ENCODE results near the gene YIPF2. TPM values are rescaled to one million over a fixed set of nuclear protein-coding genes. Genes with fewer than 3 reads are reported as not detected.
A peak's percentile ranks its signal among the peaks of the same experiment; 100 is the strongest.
"Not testable (repeated sequence)": the region's sequence is repeated elsewhere in the genome, so short reads cannot be mapped to it uniquely, and the experiment has no call there.

The YIPF2 gene
- total and polyA plus RNA-seq, 8 donors = 41.4 to 67.9 (median 49.9) TPM

GRCh38 chr19:10952809-10953208 lies 24.4 kb upstream of the YIPF2 start:
- no peak for TF ChIP-seq CTCF (IDR thresholded peaks at IDR 0.05)
- Histone ChIP-seq H3K27ac (peak overlapping the region in 2 of 4 donors; percentile 5 to 54), H3K27me3 (no peaks in the 10 kb centered on the region), H3K4me1 (peaks cover 0 to 15% (median 0%) of the 10 kb centered on the region in 3 donors), H3K9me3 (no peaks in the 10 kb centered on the region), H3K36me3 (no peaks in the 10 kb centered on the region), H3K4me3 (no peak overlapping the region)
- peak in 1 of 6 donors; percentile 55 for DNase-seq
- intact Hi-C loops (cut with DNase I) = no loop called here
- WGBS, 2 donors = 59 to 63% methylated on average over 6 of the region's 6 CpGs
- ATAC-seq = peak in 3 of 4 donors; percentile 41 to 86 (median 64)
- no peak for FAIRE-seq

DNA sequence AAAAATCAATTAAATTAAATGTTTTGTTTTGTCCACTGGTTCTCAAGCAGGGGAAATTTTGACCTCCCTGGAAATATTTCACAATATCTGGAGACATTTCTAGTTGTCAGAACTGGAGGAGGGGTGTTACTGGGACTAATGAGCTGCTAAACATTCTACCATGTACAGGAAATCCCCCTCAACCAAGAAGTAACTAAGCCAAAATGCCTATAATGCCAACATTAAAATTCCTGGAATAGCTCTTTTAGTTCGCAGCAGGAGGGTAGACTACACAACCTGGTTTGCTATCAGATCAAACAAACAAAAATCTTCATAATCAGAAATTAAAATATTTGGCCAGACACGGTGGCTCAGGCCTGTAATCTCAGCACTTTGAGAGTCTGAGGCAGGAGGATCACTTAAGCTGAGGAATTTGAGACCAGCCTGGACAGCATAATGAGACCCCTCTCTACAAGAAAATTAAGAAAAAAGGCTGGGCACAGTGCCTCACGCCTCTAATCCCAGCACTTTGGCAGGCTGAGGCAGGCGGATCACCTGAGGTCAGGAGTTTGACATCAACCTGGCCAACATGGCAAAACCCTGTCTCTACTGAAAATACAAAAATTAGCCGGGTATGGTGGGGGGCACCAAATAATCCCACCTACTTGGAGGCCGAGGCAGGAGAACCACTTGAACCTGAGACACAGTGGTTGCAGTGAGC lies 18.7 kb upstream of the YIPF2 start:
- no peaks in the 10 kb centered on the region for H3K27me3 ChIP-seq
- H3K4me1 ChIP-seq = peaks cover 0 to 21% (median 6%) of the 10 kb centered on the region in 3 donors
- intact Hi-C loops (cut with DNase I) = no loop called here
- no peak for TF ChIP-seq CTCF (IDR thresholded peaks at IDR 0.05)
- FAIRE-seq (no peak), DNase-seq (no peak), ATAC-seq (peak; percentile 42 to 72 (median 60))
- no peak overlapping the region for H3K4me3 ChIP-seq
- 39 to 45% methylated on average over 6 of the region's 6 CpGs for WGBS, 2 donors
- no peaks in the 10 kb centered on the region for H3K9me3 ChIP-seq
- peak overlapping the region; percentile 49 to 77 (median 63) for H3K27ac ChIP-seq
- H3K36me3 ChIP-seq = no peaks in the 10 kb centered on the region

DNA sequence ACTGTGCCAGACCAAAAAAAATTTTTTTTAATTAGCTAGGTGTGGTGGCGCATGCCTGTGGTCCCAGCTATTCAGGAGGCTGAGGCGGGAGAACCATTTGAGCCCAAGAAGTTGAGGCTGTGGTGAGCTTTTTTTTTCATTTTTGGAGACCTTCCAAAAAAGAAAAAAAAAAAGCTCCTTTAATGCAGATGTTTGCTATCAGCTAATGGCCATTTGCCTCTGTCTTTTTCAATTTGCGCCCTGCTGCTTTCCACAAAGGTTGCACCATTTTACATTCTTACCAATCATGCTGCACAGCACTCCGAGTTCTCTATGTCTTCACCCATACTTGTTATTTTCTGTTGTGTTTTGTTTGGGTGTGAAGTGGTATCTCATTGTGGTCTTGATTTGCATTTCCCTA lies 16.8 kb upstream of the YIPF2 start:
- no peak overlapping the region for H3K27ac ChIP-seq
- H3K4me1 ChIP-seq = peaks cover 2 to 28% (median 9%) of the 10 kb centered on the region in 3 donors
- intact Hi-C loops (cut with DNase I) = no loop called here
- WGBS, 2 donors = 93 to 96% methylated on average over 4 of the region's 4 CpGs
- FAIRE-seq (no peak), ATAC-seq (no peak), DNase-seq (no peak)
- no peaks in the 10 kb centered on the region for H3K27me3 ChIP-seq
- no peak overlapping the region for H3K4me3 ChIP-seq
- no peak for TF ChIP-seq CTCF (IDR thresholded peaks at IDR 0.05)
- no peaks in the 10 kb centered on the region for H3K9me3 ChIP-seq
- H3K36me3 ChIP-seq = no peaks in the 10 kb centered on the region

DNA sequence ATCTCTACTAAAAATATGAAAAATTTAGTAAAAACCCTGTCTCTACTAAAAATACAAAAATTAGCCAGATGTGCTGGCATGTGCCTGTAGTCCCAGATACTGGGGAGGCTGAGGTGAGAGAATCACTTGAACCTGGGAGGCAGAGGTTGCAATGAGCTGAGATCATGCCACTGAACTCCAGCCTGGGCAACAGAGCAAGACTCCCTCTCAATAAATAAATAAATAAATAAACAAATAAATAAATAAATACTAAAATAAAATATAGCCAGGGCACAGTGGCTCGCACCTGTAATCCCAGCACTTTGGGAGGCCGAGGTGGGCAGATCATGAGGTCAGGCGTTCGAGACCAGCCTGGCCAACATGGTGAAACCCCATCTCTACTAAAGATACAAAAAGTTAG lies 15.0 kb upstream of the YIPF2 start:
- ATAC-seq; H3K36me3 ChIP-seq; FAIRE-seq; intact Hi-C loops (cut with DNase I); DNase-seq; H3K4me3 ChIP-seq; H3K27ac ChIP-seq; H3K27me3 ChIP-seq; H3K9me3 ChIP-seq: not testable (repeated sequence)
- H3K4me1 ChIP-seq = peaks cover 4 to 35% (median 16%) of the 10 kb centered on the region in 3 donors
- WGBS, 2 donors = 84 to 85% methylated on average over 4 of the region's 4 CpGs

- H3K27me3 ChIP-seq; H3K9me3 ChIP-seq; H3K36me3 ChIP-seq; intact Hi-C loops (cut with DNase I); DNase-seq; H3K27ac ChIP-seq; FAIRE-seq; ATAC-seq; H3K4me3 ChIP-seq: not testable (repeated sequence)
- 70 to 77% methylated on average over 14 of the region's 14 CpGs for WGBS, 2 donors
- H3K4me1 ChIP-seq = peaks cover 4 to 22% (median 10%) of the 10 kb centered on the region in 3 donors
Measured at GRCh38 chr19:10941649-10942048, 13.2 kb upstream of the YIPF2 start.

- Histone ChIP-seq H3K36me3 (no peaks in the 10 kb centered on the region), H3K4me1 (peaks cover 4 to 15% (median 10%) of the 10 kb centered on the region in 3 donors), H3K27ac (no peak overlapping the region), H3K9me3 (no peaks in the 10 kb centered on the region), H3K27me3 (no peaks in the 10 kb centered on the region), H3K4me3 (no peak overlapping the region)
- intact Hi-C loops (cut with DNase I) = loop anchor here in 1 of 3 donors (10.0 kb wide), 2 partner anchors 88 to 188 kb away; no protein-coding TSS in a partner anchor
- ATAC-seq (peak; percentile 47 to 80 (median 70)), DNase-seq (peak in 4 of 6 donors; percentile 38 to 60 (median 54)), FAIRE-seq (no peak)
- WGBS, 2 donors = 3 to 6% methylated on average over 11 of the region's 11 CpGs
- TF ChIP-seq CTCF (IDR thresholded peaks at IDR 0.05) = peak; percentile 21 to 43 (median 34)
Measured at GRCh38 chr19:10936661-10937084, 8.2 kb upstream of the YIPF2 start.

All from pancreas (tissue), 10 donors.